Adrenal gland (tissue), 5 donors: ENCODE data around the gene MGRN1.

ENCODE experiments used
- CTCF ChIP-seq, 6 experiments: fragments of 450-650 bp in 4 of 6; fragments of 200-600 bp in 2 of 6; sonication (generic) in 1 of 6; IDR thresholded peaks; 1 replicate in 5 of 6; 2 replicates in 1 of 6; pipeline versions ENCODE4 v1.5.1 to v1.8.0; 2016 to 2021; ENCODE audit warnings: antibody characterized with exemption in 6 of 6, mild to moderate bottlenecking in 2 of 6, moderate library complexity in 1 of 6
- POLR2A ChIP-seq, 2 donors: fragments of 450-650 bp; IDR thresholded peaks; one replicate each; pipeline ENCODE4 v1.6.1; 2017; ENCODE audit warnings: antibody characterized with exemption in 2 of 2, mild to moderate bottlenecking in 2 of 2, moderate library complexity in 1 of 2
- donor health status: DM: no; HTN: no; CAD: no.

- TF ChIP-seq CTCF (IDR thresholded peaks at IDR 0.05) = no peak
- TF ChIP-seq POLR2A (IDR thresholded peaks at IDR 0.05) = no peak
Observed at GRCh38 chr16:4604401-4604800, 20.2 kb upstream of the MGRN1 start.
